IPS DF 6.9 (cell line): ENCODE measurements around the gene OR8D1.

Experiments used
- DNase-seq: peaks from one replicate; pipeline ENCODE4 v3.0.0-alpha.2; 2013; ENCODE audit warnings: low read depth, low spot score
- H3K27ac ChIP-seq: one replicate; pipeline ENCODE4 v1.5.1; 2013; ENCODE audit warnings: low read length, control low read depth
- H3K27me3 ChIP-seq: 2 replicates; pipeline ENCODE4 v1.6.1; 2013; ENCODE audit warnings: mild to moderate bottlenecking, low read length; ENCODE audit not compliant: control insufficient read depth, insufficient read depth
- H3K36me3 ChIP-seq: 2 replicates; pipeline ENCODE4 v1.6.1; 2013; ENCODE audit warnings: low read length; ENCODE audit not compliant: control insufficient read depth, insufficient read depth
- H3K4me1 ChIP-seq: 2 replicates; pipeline ENCODE4 v1.6.1; 2013; ENCODE audit warnings: low read length; ENCODE audit not compliant: control insufficient read depth, insufficient read depth
- H3K4me3 ChIP-seq: 2 replicates; pipeline ENCODE4 v1.5.1; 2013; ENCODE audit warnings: mild to moderate bottlenecking, low read length
- H3K9me3 ChIP-seq: 2 replicates; pipeline ENCODE4 v1.6.1; 2013; ENCODE audit warnings: low read length, inconsistent platforms; ENCODE audit not compliant: control insufficient read depth, insufficient read depth
- WGBS: extraction: QIAGEN DNeasy Blood & Tissue Kit; methylation state at CpG from one replicate; pipeline ENCODE4 v1.1.7; 2013; ENCODE audit warnings: mixed read lengths, missing lambda C conversion rate; ENCODE audit not compliant: insufficient read length, insufficient coverage; 5-methylcytosine and 5-hydroxymethylcytosine counted together

Gene OR8D1

GRCh38 chr11:124320097-124320496 lies 6.3 kb upstream of the OR8D1 start, which contains the start of gene OR8D2:
Gene OR8D2, minus strand, starts transcription at chr11:124320197. Its CDS starts 0 bp downstream, at chr11:124320197.
- Histone ChIP-seq H3K9me3 (no peaks in the 10 kb centered on the region), H3K27ac (no peak within 1 kb of the TSS), H3K4me1 (no peaks in the 10 kb centered on the region), H3K4me3 (no peak within 1 kb of the TSS), H3K27me3 (no peaks in the 10 kb centered on the region), H3K36me3 (no peaks in the 10 kb centered on the region)
- no CpG with 5 or more reads among the region's 1 CpG for WGBS
- DNase-seq = no peak

DNA sequence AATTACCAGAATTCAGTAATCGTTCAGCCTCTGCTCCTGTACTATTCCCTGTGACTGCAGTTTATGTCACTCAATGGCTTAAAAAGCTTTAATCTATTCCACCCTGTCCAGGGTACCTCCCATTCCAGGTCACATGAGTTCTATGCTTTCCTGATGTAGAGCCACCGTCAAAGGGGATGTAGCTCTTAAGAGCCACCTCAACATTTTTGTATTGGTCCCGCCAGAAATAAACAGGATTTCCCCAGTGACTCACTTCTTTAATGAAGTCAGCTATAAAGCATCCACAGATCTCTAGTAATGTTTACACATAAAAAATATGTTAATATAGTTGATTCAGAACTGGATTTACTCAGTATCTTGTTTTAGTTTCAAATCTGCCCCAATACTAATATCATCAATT lies 1.3 kb upstream of the OR8D1 start:
- Histone ChIP-seq H3K27ac (no peak overlapping the region), H3K27me3 (no peaks in the 10 kb centered on the region), H3K4me1 (no peaks in the 10 kb centered on the region), H3K36me3 (no peaks in the 10 kb centered on the region), H3K4me3 (no peak overlapping the region), H3K9me3 (no peaks in the 10 kb centered on the region)
- WGBS = no CpG with 5 or more reads among the region's 3 CpGs
- no peak for DNase-seq

DNA sequence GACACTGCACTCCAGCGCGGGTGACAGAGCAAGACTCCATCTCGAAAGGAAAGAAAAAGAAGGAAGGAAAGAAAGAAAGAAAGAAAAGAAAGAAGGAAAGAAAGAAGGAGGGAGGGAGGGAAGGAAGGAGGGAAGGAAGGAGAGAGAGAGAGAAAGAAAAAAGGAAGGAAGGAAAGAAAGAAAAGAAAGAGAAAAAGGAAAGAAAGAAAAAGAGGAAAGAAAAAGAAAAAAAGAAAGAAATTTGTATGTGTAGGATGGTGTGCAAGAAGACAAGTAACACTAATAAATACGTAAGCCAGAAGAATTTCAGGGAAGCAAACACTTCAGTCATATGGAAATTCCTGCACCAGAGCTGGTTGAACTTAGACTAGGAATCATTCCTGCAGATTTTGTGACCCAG lies 618 bp downstream of the OR8D1 start:
- no peak overlapping the region for H3K27ac ChIP-seq
- DNase-seq = no peak
- H3K4me3 ChIP-seq = no peak overlapping the region
- no peaks in the 10 kb centered on the region for H3K27me3 ChIP-seq
- no peaks in the 10 kb centered on the region for H3K4me1 ChIP-seq
- no peaks in the 10 kb centered on the region for H3K36me3 ChIP-seq
- WGBS = no CpG with 5 or more reads among the region's 4 CpGs
- H3K9me3 ChIP-seq = no peaks in the 10 kb centered on the region

DNA sequence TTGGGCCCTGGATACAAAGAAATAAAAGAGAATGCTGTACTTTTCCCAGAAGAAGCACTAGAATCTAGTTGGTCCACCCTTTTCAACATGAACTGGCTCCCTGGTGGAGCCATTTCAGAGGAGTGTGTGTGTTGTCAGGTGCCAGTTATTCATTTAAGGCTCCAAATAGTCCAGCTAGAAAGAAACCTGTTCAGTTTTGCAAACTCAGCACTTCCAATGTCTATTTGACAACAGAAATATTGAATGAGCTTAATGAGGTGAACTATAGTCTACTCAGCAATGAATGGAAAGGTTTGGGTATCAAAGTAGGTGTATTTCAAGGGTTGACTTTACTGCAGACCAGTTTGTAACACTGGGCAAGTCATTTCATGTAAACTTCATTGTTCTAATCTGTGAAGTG lies 2.1 kb downstream of the OR8D1 start:
- Histone ChIP-seq H3K4me3 (no peak overlapping the region), H3K27me3 (no peaks in the 10 kb centered on the region), H3K36me3 (no peaks in the 10 kb centered on the region), H3K27ac (no peak overlapping the region), H3K4me1 (no peaks in the 10 kb centered on the region), H3K9me3 (no peaks in the 10 kb centered on the region)
- DNase-seq = no peak

DNA sequence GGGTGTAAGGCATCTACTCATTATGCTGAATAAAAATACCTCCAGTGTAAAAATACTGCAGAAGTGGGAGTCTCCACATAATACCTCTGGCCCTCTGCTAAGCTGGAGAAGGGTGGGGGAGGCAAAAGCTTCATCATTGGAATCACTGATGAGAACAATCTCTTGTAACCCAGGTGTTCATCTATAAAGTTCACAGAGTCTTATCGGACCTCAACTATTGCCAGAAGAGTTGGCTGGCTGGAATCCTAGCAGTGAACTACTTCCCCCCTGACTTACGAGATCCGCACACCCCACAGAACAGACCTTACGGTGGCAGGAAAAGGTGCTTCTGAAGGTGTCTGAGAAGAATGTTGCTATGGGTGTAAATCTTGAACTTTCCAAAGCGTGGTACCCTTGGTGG lies 2.5 kb downstream of the OR8D1 start:
- H3K9me3 ChIP-seq = no peaks in the 10 kb centered on the region
- no CpG with 5 or more reads among the region's 5 CpGs for WGBS
- no peak overlapping the region for H3K4me3 ChIP-seq
- no peaks in the 10 kb centered on the region for H3K36me3 ChIP-seq
- DNase-seq = no peak
- H3K27me3 ChIP-seq = no peaks in the 10 kb centered on the region
- H3K27ac ChIP-seq = no peak overlapping the region
- H3K4me1 ChIP-seq = no peaks in the 10 kb centered on the region

DNA sequence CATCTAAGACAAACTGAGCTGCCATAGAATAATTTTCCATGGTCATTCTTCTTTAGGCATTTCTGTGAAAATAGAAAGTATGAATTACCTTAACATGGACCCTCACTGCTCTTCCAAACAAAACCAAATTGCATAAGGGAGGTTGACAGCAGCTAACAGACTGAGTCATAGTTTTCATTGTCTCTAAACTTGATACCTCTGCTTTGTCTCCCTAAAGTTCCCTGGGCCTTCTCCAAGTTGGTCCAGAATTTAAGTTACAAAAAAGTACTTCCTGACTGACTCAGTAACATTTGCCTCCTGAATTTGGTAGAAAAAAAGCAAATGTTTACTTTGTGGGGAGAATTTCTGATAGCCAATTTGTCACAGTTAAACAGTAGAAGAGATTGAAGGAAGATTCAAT lies 3.0 kb downstream of the OR8D1 start:
- no peak for DNase-seq
- no peaks in the 10 kb centered on the region for H3K36me3 ChIP-seq
- H3K4me1 ChIP-seq = no peaks in the 10 kb centered on the region
- H3K27ac ChIP-seq = no peak overlapping the region
- H3K9me3 ChIP-seq = no peaks in the 10 kb centered on the region
- no peak overlapping the region for H3K4me3 ChIP-seq
- H3K27me3 ChIP-seq = no peaks in the 10 kb centered on the region

DNA sequence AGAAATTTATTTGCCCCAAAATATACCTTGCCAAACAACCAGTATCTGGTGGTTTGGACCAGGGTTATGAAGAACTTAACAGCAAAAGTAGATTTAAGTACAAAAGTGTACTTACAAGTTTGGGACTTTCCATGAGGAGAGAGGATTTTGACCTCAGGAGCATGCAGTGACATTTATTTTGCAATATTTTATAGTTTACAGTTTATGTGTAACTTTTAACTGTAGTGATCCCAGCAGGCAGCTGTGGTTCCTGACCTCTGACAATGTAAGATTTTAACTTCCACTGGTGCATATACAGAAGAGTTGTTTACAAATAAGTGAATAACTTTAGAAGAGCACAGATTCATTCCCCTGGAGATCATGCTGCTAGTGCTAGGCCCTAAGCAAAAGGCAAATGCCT lies 6.7 kb downstream of the OR8D1 start:
- H3K36me3 ChIP-seq = no peaks in the 10 kb centered on the region
- DNase-seq = no peak
- no peak overlapping the region for H3K4me3 ChIP-seq
- no peaks in the 10 kb centered on the region for H3K9me3 ChIP-seq
- H3K4me1 ChIP-seq = no peaks in the 10 kb centered on the region
- H3K27me3 ChIP-seq = no peaks in the 10 kb centered on the region
- no peak overlapping the region for H3K27ac ChIP-seq

DNA sequence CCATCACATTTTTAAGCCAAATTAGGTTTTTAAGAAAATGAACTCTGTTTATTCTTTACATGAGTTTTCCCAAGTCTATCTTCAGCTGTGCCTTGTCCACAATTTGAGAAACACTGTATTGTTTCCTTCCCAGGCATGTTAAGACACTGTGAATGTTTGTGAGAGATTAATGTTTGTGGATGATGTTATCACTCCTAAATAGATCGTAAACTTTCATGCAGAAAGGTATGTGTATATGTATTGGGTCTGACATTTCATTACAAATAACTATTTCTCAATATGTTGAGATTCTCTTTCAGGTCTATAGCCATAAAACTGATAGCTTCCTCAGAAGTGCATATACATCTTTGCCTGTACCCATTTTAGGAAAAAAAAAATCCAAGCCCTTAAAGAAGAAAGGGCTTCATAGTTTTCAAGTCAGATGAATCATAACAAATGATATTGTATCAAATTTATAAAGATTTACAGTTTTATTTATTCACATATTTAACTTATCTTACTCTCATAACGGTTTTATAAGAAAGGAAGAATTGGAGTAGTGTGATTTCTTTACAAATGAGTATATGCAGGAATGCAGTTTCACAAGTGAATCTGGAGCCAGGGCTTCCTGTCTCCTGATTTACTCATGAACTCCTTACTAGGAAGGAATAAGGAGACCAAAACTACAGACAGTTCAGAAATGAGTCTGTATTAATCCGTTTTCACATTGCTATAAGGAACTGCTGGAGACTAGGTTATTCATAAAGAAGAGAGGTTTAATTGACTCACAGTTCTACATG lies 11.2 kb downstream of the OR8D1 start:
- Histone ChIP-seq H3K36me3 (no peaks in the 10 kb centered on the region), H3K27ac (no peak overlapping the region), H3K4me3 (no peak overlapping the region), H3K27me3 (no peaks in the 10 kb centered on the region), H3K4me1 (no peaks in the 10 kb centered on the region), H3K9me3 (no peaks in the 10 kb centered on the region)
- WGBS = no CpG with 5 or more reads among the region's 3 CpGs
- DNase-seq = no peak

DNA sequence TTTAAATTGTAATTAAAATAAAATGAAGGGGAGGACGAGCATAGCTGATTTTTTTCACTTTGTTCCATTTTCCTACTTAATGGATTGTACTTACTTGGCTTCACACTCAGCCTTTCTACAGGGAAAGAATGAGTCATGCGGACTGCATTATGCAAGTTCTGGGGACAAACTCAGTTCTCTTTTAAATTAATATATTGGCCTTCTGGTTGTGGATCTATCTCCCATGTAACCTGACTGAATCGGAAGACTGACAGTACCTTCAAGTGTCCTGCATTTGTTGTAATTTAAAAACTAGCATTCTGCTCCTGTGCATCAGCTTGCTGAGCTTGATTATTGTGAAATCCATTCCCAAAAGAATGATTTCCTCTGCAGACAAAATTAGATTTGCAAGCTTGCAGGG lies 12.2 kb downstream of the OR8D1 start:
- no peaks in the 10 kb centered on the region for H3K4me1 ChIP-seq
- H3K4me3 ChIP-seq = no peak overlapping the region
- no peak overlapping the region for H3K27ac ChIP-seq
- H3K27me3 ChIP-seq = no peaks in the 10 kb centered on the region
- WGBS = no CpG with 5 or more reads among the region's 3 CpGs
- no peaks in the 10 kb centered on the region for H3K36me3 ChIP-seq
- DNase-seq = no peak
- no peaks in the 10 kb centered on the region for H3K9me3 ChIP-seq

- no peaks in the 10 kb centered on the region for H3K9me3 ChIP-seq
- H3K27ac ChIP-seq = no peak overlapping the region
- no peak for DNase-seq
- no peaks in the 10 kb centered on the region for H3K36me3 ChIP-seq
- no peaks in the 10 kb centered on the region for H3K27me3 ChIP-seq
- H3K4me1 ChIP-seq = no peaks in the 10 kb centered on the region
- no CpG with 5 or more reads among the region's 4 CpGs for WGBS
- H3K4me3 ChIP-seq = no peak overlapping the region
Observed at GRCh38 chr11:124297921-124298320, 15.8 kb downstream of the OR8D1 start.

DNA sequence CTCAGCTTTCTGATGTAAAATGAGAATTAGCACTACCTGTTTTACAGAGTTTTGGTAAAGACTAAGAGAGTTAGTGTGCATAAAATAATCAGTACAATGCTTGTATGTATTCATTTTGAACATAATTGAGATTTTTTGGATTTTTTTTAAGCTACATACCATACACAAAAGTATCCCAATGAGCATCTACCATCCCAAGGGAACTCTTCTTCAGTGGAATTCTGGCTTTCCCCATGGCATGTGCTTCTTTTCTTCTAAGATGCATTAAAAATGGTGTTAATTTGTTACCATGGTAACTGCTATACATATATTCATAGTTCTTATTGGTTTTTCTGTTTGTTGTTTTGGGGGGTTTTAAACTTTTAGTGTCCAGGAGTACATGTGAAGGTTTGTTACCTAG lies 17.7 kb downstream of the OR8D1 start:
- no peaks in the 10 kb centered on the region for H3K27me3 ChIP-seq
- no peak for DNase-seq
- H3K4me3 ChIP-seq = no peak overlapping the region
- no peak overlapping the region for H3K27ac ChIP-seq
- no peaks in the 10 kb centered on the region for H3K36me3 ChIP-seq
- H3K4me1 ChIP-seq = no peaks in the 10 kb centered on the region
- H3K9me3 ChIP-seq = no peaks in the 10 kb centered on the region
